OCI-LY1 (cell line): ENCODE data around the gene SLC12A4.

Source experiments
- H2AFZ ChIP-seq: fragments of 200-600 bp; sonication (generic), shearing (Covaris generic); 2 replicates; pipeline ENCODE4 v1.6.0; 2014; ENCODE audit warnings: antibody characterized with exemption, mild to moderate bottlenecking, low read length
- H3F3A ChIP-seq: fragments of 200-600 bp; sonication (generic), shearing (Covaris generic); 2 replicates; pipeline ENCODE4 v1.6.0; 2014; ENCODE audit warnings: mild to moderate bottlenecking, antibody characterized with exemption, low read length, moderate library complexity; ENCODE audit not compliant: insufficient read depth
- H3K27ac ChIP-seq: fragments of 200-600 bp; sonication (generic); 2 replicates; pipeline ENCODE4 v1.5.1; 2014; ENCODE audit warnings: low read length, mixed run types, mild to moderate bottlenecking, low read depth; ENCODE audit not compliant: poor library complexity, severe bottlenecking
- H3K27me3 ChIP-seq: fragments of 200-600 bp; sonication (generic); 2 replicates; pipeline ENCODE4 v1.6.0; 2014; ENCODE audit warnings: antibody characterized with exemption, mild to moderate bottlenecking, low read length, moderate library complexity; ENCODE audit not compliant: insufficient read depth
- H3K36me3 ChIP-seq: fragments of 200-600 bp; sonication (generic); 2 replicates; pipeline ENCODE4 v1.6.1; 2014; ENCODE audit warnings: mild to moderate bottlenecking, antibody characterized with exemption, low read length, moderate library complexity, mixed read lengths; ENCODE audit not compliant: insufficient read depth
- H3K4me1 ChIP-seq: fragments of 200-600 bp; sonication (generic); 2 replicates; pipeline ENCODE4 v1.5.1; 2014; ENCODE audit warnings: mild to moderate bottlenecking, low read length, moderate library complexity; ENCODE audit not compliant: insufficient read depth, severe bottlenecking
- H3K4me2 ChIP-seq: fragments of 200-600 bp; sonication (generic), shearing (Covaris generic); 2 replicates; pipeline ENCODE4 v1.6.1; 2014; ENCODE audit warnings: low read length
- H3K4me3 ChIP-seq: fragments of 200-600 bp; sonication (generic); 2 replicates; pipeline ENCODE4 v1.5.1; 2014; ENCODE audit warnings: low read length, low read depth, mild to moderate bottlenecking, mixed read lengths; ENCODE audit not compliant: poor library complexity, severe bottlenecking
- H3K79me2 ChIP-seq: fragments of 200-600 bp; shearing (Covaris generic); 2 replicates; pipeline ENCODE4 v1.6.1; 2016; ENCODE audit warnings: mixed run types, low read length, mixed read lengths; ENCODE audit not compliant: insufficient read depth
- H3K9ac ChIP-seq: fragments of 200-600 bp; sonication (generic), shearing (Covaris generic); 2 replicates; pipeline ENCODE4 v1.6.1; 2014; ENCODE audit warnings: mild to moderate bottlenecking, low read length, mixed read lengths
- H3K9me2 ChIP-seq: fragments of 200-600 bp; sonication (generic), shearing (Covaris generic); 2 replicates; pipeline ENCODE4 v1.6.1; 2014; ENCODE audit warnings: low read depth, mild to moderate bottlenecking, low read length, mixed read lengths
- H3K9me3 ChIP-seq: fragments of 200-600 bp; shearing (Covaris generic); 2 replicates; pipeline ENCODE4 v1.6.1; 2014; ENCODE audit warnings: low read length, mixed read lengths
- H4K20me1 ChIP-seq: fragments of 200-600 bp; sonication (generic), shearing (Covaris generic); 2 replicates; pipeline ENCODE4 v1.6.0; 2016; ENCODE audit warnings: mild to moderate bottlenecking, low read length; ENCODE audit not compliant: insufficient read depth
- EZH2 ChIP-seq: fragments of 200-600 bp; sonication (generic), shearing (Covaris generic); IDR thresholded peaks from 2 replicates; pipeline ENCODE4 v1.8.0; 2017; ENCODE audit warnings: borderline replicate concordance, mixed run types, mild to moderate bottlenecking, antibody characterized with exemption, low read length, moderate library complexity, mixed read lengths
- TF ChIP-seq, protein P1 (sequence below): fragments of 200-600 bp; sonication (generic), shearing (Covaris generic); IDR thresholded peaks from 2 replicates; pipeline ENCODE4 v1.5.1; 2017; ENCODE audit warnings: mild to moderate bottlenecking, antibody characterized with exemption, low read length, moderate library complexity, mixed read lengths

SLC12A4 gene

DNA sequence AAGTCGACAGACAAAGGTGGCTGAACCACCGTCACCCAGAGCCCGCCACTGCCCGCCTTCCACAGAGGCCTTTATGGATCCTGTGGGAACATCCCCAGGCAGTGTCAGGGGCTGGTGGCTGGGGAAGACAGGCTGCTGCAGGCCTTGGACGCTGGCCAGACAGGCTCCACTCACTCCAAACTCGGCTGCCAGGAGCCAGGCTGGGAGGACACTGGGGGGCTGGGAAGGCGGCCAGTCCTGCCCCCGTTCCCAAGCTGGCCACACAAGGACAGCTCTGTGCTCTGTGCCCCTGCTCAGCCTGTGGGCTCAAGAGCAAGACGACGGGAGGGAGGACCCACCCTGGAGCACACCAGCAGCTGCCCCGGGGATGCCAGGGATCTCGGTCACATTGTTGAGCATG lies 17.0 kb downstream of the SLC12A4 start:
- H3K9ac ChIP-seq, result no peak overlapping the region
- H3K4me2 ChIP-seq, result no peak overlapping the region
- H3K9me2 ChIP-seq, result no peaks in the 10 kb centered on the region
- H4K20me1 ChIP-seq, result no peaks in the 10 kb centered on the region
- H3K4me3 ChIP-seq, result no peak overlapping the region
- no peaks in the 10 kb centered on the region for H3K4me1 ChIP-seq
- H3K27ac ChIP-seq, result no peak overlapping the region
- no peak overlapping the region for H2AFZ ChIP-seq
- H3K27me3 ChIP-seq, result no peaks in the 10 kb centered on the region
- H3K9me3 ChIP-seq, result no peaks in the 10 kb centered on the region
- H3F3A ChIP-seq, result no peaks in the 10 kb centered on the region
- no peaks in the 10 kb centered on the region for H3K79me2 ChIP-seq
- TF ChIP-seq, protein P1, sequence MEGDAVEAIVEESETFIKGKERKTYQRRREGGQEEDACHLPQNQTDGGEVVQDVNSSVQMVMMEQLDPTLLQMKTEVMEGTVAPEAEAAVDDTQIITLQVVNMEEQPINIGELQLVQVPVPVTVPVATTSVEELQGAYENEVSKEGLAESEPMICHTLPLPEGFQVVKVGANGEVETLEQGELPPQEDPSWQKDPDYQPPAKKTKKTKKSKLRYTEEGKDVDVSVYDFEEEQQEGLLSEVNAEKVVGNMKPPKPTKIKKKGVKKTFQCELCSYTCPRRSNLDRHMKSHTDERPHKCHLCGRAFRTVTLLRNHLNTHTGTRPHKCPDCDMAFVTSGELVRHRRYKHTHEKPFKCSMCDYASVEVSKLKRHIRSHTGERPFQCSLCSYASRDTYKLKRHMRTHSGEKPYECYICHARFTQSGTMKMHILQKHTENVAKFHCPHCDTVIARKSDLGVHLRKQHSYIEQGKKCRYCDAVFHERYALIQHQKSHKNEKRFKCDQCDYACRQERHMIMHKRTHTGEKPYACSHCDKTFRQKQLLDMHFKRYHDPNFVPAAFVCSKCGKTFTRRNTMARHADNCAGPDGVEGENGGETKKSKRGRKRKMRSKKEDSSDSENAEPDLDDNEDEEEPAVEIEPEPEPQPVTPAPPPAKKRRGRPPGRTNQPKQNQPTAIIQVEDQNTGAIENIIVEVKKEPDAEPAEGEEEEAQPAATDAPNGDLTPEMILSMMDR, result no peak
- peaks cover 12% of the 10 kb centered on the region; the same call in 1 of the 2 replicates for H3K36me3 ChIP-seq

DNA sequence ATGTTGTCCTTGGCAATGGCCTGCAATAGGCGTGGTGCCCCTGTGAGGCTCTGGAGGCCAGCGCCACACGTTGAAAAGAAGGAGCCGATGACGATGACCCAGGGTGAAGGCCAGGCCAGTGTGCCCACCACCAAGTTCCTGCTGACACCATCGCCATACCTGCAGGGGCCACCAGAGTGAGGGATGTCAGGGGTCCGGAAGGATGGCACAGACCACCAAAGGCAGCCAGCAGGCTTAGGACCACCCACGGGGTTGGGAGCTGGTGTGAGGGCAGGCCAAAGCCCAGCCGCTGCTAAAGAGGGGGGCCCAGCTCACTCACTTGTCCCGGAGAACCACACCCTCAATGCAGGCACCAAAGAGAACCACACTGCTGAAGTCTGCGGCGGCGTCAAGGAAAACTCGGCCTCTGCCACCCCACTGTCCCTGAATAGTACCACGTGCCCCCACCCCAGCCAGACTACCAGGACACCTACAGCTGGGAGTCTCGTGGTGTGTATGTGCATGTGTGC lies 18.0 kb downstream of the SLC12A4 start:
- H3K9me2 ChIP-seq, result no peaks in the 10 kb centered on the region
- no peak for TF ChIP-seq EZH2
- TF ChIP-seq, protein P1, result no peak
- no peak overlapping the region for H3K9ac ChIP-seq
- H3K27me3 ChIP-seq, result no peaks in the 10 kb centered on the region
- H2AFZ ChIP-seq, result no peak overlapping the region
- H3K9me3 ChIP-seq, result no peaks in the 10 kb centered on the region
- H3F3A ChIP-seq, result no peaks in the 10 kb centered on the region
- no peaks in the 10 kb centered on the region for H3K79me2 ChIP-seq
- no peaks in the 10 kb centered on the region for H3K4me1 ChIP-seq
- H3K27ac ChIP-seq, result no peak overlapping the region
- peaks cover 16% of the 10 kb centered on the region; the same call in 1 of the 2 replicates for H3K36me3 ChIP-seq
- H4K20me1 ChIP-seq, result no peaks in the 10 kb centered on the region
- no peak overlapping the region for H3K4me3 ChIP-seq
- H3K4me2 ChIP-seq, result no peak overlapping the region

DNA sequence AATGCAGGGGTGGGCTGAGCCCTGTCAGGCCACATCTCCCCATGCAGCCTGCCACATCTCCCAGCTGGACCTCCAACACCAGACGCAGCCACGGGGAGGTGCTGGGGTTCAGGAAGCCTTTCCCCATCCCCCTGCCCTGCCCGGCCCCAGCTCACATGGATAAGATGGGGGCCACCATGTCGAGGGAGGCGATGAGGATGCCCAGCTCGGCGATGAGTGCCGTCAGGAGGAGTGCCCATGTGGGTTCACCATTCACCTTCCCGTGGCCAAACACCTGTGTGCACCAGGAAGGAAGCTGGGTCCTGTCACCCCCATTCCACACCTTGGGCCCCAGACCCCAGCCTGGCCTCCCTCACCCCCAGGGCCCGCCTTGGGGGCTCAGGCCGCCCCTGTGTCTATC lies 18.8 kb downstream of the SLC12A4 start:
- Histone ChIP-seq H3K36me3 (peaks cover 23% of the 10 kb centered on the region; the same call in 1 of the 2 replicates), H3K4me2 (no peak overlapping the region), H3F3A (no peaks in the 10 kb centered on the region), H3K9ac (no peak overlapping the region), H4K20me1 (no peaks in the 10 kb centered on the region), H3K79me2 (no peaks in the 10 kb centered on the region), H3K4me3 (no peak overlapping the region), H3K4me1 (no peaks in the 10 kb centered on the region), H3K27ac (no peak overlapping the region), H3K9me2 (no peaks in the 10 kb centered on the region), H2AFZ (no peak overlapping the region), H3K9me3 (no peaks in the 10 kb centered on the region), H3K27me3 (no peaks in the 10 kb centered on the region)
- no peak for TF ChIP-seq EZH2
- TF ChIP-seq, protein P1, result no peak
